22Rv1 (cell line): Measurements from ENCODE around the gene PARP11.

ENCODE experiments used
- H3K27ac ChIP-seq: fragments of 450-650 bp; 2 replicates; pipeline ENCODE4 v1.5.1; 2017
- CTCF ChIP-seq: fragments of 450-650 bp; IDR thresholded peaks from 2 replicates; pipeline ENCODE4 v1.5.1; 2017; ENCODE audit warnings: mild to moderate bottlenecking
- ZFX ChIP-seq: fragments of 450-650 bp; IDR thresholded peaks from 2 replicates; pipeline ENCODE4 v1.6.1; 2017; ENCODE audit warnings: antibody characterized with exemption, borderline replicate concordance

PARP11 gene

GRCh38 chr12:3770891-3771290, 102.3 kb downstream of the PARP11 start:
- TF ChIP-seq CTCF (no peak), ZFX (no peak)
- no peak overlapping the region for H3K27ac ChIP-seq

GRCh38 chr12:3768911-3769447, 104.2 kb downstream of the PARP11 start:
- H3K27ac ChIP-seq = no peak overlapping the region
- TF ChIP-seq CTCF = no peak
- no peak for TF ChIP-seq ZFX

DNA sequence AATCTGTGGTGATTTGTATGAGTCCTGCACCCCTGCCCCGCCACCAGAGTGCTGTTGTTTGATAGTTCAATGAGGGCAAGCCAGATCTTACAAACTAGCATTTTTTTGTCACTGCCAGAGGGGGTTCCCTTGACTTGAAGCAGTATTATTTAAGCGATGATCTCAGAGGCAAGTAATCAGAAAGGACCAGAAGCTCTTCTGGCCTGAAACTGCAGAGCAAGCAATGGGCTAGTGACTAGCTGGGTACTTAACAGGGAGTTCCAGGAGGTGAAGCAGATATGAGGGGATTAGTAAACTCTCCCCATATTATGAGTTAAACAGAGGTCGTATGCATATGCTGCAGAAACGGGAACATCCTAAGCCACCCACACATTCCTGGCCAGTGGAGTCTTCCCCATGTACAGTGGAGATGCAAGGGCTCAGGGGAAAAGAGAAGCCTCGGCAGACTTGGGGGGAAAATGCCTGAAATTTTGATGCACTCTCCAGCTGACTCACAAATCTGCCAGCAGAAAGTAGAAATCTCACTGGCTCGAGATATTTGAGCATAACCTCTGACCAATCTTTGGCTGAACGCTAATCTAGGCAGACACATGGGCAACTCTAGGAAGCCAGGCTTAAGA, 112.0 kb downstream of the PARP11 start:
- TF ChIP-seq ZFX (no peak), CTCF (no peak)
- H3K27ac ChIP-seq = no peak overlapping the region

DNA sequence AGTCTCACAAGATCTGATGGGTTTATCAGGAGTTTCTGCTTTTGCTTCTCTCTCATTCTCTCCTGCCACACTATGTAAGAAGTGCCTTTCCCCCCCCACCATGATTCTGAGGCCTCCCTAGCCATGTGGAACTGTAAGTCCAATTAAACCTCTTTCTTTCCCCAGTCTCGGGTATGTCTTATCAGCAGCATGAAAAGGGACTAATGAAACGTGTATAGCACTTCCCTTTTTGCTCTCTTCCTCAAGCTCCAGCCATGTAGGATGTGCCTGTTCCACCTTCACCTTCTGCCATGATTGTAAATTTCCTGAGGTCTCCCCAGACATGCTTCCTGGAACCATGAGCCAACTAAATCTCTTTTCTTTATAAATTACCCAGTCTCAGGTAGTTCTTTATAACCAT, 113.3 kb downstream of the PARP11 start:
- TF ChIP-seq ZFX (no peak), CTCF (no peak)
- H3K27ac ChIP-seq = no peak overlapping the region
